Measurements from ENCODE around the gene TBC1D10B.
A peak's percentile ranks its signal among the peaks of the same experiment; 100 is the strongest.

The TBC1D10B gene, protein sequence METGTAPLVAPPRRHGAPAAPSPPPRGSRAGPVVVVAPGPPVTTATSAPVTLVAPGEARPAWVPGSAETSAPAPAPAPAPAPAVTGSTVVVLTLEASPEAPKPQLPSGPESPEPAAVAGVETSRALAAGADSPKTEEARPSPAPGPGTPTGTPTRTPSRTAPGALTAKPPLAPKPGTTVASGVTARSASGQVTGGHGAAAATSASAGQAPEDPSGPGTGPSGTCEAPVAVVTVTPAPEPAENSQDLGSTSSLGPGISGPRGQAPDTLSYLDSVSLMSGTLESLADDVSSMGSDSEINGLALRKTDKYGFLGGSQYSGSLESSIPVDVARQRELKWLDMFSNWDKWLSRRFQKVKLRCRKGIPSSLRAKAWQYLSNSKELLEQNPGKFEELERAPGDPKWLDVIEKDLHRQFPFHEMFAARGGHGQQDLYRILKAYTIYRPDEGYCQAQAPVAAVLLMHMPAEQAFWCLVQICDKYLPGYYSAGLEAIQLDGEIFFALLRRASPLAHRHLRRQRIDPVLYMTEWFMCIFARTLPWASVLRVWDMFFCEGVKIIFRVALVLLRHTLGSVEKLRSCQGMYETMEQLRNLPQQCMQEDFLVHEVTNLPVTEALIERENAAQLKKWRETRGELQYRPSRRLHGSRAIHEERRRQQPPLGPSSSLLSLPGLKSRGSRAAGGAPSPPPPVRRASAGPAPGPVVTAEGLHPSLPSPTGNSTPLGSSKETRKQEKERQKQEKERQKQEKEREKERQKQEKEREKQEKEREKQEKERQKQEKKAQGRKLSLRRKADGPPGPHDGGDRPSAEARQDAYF

DNA sequence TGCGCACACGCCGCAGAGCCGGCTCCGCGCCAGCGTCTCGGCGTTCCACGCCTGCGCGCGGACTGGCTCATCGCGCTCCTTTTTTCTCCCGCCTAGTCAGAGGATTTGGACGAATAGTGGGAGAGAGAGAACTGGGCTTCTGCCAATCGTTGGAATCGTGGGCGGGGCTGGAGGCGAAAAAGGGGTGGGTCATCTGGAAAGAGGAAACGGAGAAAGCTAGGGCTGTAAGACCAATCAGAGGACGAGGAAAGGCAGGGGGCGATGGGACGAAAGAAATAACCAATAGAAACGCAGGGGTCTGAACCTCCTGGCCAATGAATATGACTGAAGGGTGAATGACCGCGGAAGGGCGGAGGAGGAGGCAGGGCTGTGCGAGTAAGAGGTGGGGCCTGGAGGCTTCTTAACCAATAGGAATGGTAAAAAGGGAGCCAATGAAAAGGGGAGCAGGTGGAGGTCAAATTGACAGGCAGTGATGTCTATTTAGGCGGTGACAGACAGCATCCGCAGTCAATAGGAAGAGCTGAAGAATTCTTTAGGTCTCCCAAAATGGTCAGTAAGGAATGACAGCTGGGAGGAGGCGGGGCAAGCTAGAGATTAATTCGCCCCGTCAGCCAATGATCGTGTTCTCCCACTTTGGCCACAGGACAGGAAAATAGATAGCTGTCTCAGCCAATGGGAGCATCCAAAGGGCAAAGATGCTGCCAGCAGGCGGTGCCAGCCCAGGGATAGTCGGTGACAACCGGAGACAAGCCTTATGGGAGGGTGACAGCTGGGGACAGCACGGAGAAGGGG, at the start of gene TBC1D10B:
Gene TBC1D10B (minus strand): TSS at position 39 of the 792 bp plus-strand sequence. CDS start 311 bp downstream, outside the sequence.
- H3K4me3 ChIP-seq (ENCODE audit: low read depth, low read length) = peak within 1 kb of the TSS; percentile 50

DNA sequence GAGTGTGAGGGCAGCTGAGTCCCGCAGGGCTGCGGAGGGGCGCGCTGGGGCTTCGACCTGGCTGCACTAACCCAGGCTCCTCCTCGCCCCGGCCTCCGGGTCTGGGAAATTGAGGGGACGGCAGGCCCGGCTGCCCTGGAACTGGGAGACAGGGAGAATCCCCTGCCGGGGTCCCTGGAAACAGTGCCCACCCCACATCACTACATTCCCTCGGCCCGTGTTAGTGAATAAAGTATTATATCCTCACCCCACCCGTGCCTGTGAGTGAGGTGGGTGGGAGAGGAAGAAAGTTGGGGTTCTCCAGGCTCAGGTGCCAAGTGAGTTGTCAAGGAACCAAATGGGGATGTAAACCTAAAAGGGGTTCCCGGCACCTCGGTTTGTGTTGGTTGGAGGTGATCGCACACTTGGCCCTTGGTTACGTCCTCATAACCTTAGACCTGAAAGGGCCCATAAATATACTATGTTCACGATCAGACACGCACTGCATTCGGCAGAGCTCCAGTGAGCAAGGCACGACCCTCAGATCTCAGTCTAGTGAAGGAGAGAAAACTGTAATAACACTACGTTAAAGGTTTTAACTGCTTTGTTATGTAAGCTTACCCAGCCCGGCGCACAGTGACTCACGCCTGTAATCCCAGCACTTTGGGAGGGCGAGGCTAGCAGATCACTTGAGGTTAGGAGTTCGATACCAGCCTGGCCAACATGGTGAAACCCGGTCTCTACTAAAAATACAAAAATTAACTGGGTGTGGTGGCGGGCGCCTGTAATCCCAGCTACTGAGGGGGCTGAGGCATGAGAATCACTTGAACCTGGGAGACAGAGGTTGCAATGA, 48.3 kb upstream of the TBC1D10B start:
- peak overlapping the region; percentile 24 for H3K4me3 ChIP-seq (ENCODE audit: low read depth, low read length)

DNA sequence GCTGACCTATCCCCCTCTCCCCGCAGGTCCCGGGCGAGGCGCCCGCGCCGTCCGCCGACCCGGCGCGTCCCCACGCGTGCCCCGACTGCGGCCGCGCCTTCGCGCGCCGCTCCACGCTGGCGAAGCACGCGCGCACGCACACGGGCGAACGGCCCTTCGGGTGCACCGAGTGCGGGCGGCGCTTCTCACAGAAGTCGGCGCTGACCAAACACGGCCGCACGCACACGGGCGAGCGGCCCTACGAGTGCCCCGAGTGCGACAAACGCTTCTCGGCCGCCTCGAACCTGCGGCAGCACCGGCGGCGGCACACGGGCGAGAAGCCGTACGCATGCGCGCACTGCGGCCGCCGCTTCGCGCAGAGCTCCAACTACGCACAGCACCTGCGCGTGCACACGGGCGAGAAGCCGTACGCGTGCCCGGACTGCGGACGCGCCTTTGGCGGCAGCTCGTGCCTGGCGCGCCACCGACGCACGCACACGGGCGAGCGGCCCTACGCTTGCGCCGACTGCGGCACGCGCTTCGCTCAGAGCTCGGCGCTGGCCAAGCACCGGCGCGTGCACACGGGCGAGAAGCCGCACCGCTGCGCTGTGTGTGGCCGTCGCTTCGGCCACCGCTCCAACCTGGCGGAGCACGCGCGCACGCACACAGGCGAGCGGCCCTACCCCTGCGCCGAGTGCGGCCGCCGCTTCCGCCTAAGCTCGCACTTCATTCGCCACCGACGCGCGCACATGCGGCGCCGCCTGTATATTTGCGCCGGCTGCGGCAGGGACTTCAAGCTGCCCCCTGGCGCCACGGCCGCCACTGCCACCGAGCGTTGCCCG, 47.4 kb upstream of the TBC1D10B start:
- peak overlapping the region; percentile 45 for H3K4me3 ChIP-seq (ENCODE audit: low read depth, low read length)

DNA sequence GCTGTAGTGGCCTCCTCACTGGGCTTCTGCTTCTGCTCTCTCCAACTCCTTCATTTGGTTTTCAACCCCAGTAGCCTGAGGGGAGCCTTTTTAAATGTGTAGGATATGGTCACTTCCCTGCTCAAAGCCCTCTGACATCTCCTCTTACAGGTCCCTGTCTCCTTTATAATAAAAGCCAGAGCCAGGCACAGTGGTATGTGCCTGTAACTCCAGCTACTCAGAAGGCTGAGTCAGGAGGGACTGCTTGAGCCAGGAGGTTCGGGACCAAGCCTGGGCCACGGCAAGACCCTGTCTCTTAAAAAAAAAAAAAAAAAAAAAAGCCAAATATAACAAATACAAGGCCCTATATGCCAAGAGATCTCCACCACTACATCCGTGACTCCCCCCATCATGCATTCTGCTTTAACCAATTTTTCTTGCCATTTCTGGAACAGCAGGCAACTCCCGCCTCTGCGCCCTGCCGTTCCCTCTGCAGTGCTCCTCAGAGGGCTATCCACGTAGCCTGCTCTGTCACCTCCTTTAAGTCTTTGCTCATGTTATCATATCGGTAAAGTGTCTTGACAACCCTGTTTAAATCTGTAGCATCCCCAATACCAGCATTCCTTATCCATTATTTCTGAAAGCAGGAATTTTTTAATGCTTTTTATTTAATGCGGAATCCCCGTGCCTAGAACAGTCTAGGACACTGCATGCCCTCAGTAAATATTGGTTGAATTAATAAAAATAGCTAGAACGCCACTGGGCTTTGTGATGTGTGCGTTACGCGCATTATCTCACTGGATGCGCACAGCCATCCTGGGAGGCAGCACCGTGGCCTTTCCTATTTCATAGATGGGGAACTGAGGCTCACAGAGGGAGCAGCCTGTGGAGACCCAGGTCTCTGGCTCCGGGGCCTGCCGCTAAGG, 46.6 kb upstream of the TBC1D10B start:
- H3K4me3 ChIP-seq (ENCODE audit: low read depth, low read length) = peak overlapping the region; percentile 45

DNA sequence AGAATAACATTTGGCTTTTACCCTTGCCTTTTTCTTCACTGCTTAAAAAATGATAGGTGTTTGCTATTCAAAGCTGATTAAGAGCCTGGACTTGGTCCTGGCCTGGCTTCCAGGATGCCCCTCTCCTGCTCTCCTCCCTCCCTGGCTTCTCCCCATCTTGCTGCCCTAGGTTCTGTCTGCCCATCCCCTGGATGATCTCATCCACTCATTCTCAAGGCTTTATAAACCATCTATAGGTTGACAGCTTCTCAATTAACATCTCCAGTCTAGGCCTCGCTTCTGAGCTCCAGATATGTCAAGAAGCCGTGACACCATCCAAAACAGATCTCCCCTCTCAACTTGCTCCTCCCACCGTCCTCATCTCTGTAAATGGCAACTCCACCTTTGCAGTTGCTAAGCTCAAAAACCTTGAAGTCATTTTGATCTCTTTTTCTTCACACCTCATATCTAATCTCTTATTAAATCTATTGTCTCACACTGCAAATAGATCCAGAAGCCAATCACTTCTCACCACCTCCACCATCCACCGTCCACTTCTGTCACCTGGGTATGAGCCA, 45.8 kb upstream of the TBC1D10B start:
- H3K4me3 ChIP-seq (ENCODE audit: low read depth, low read length) = no peak overlapping the region

DNA sequence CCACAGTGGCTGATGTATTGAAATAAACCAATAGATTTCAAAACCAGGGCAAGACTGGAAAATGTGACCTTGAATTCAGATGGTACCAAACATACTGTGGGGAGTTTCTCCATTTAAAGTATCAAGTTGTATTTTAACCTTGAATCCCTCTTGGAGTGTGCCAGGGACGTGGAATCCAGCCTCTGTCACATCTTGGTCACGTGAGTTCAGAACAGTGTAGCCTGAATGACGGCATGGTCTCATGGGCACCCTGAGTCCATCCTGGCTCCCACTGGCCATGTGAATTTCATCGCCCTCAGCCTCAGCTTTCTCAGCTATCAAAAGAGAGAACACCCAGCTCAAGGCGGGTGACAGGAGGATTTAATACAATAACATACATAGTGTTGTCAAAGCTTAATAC, 43.9 kb upstream of the TBC1D10B start:
- no peak overlapping the region for H3K4me3 ChIP-seq (ENCODE audit: low read depth, low read length)

DNA sequence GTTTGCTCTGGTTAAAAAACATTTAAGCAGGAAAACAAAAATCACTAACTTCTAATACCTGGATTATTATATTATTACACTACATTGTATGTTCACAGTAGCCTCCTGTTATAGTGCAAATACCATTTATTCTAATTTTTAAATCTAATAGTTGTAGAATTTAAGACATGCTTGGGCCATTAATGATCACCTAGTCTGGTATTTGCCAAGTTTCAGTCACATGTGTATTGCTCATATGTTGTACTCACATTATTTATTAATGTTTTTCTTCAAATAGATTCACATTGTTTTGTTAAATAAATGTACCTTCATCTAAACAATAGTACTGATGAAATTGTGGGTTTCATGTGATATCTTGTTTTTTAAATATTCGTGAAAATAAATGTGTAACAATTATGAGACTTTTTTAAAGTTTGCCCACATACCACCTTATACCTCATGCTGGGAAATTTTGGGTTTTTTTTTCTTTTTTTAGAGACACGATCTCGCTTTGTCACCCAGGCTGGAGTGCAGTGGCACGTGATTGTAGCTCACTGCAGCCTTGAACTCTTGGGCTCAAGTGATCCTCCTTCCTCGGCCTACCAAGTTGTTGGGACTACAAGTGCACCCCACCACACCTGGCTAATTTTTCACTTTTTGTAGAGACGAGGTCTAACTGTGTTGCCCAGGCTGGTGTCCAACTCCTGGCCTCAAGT, 43.0 kb upstream of the TBC1D10B start:
- no peak overlapping the region for H3K4me3 ChIP-seq (ENCODE audit: low read depth, low read length)

DNA sequence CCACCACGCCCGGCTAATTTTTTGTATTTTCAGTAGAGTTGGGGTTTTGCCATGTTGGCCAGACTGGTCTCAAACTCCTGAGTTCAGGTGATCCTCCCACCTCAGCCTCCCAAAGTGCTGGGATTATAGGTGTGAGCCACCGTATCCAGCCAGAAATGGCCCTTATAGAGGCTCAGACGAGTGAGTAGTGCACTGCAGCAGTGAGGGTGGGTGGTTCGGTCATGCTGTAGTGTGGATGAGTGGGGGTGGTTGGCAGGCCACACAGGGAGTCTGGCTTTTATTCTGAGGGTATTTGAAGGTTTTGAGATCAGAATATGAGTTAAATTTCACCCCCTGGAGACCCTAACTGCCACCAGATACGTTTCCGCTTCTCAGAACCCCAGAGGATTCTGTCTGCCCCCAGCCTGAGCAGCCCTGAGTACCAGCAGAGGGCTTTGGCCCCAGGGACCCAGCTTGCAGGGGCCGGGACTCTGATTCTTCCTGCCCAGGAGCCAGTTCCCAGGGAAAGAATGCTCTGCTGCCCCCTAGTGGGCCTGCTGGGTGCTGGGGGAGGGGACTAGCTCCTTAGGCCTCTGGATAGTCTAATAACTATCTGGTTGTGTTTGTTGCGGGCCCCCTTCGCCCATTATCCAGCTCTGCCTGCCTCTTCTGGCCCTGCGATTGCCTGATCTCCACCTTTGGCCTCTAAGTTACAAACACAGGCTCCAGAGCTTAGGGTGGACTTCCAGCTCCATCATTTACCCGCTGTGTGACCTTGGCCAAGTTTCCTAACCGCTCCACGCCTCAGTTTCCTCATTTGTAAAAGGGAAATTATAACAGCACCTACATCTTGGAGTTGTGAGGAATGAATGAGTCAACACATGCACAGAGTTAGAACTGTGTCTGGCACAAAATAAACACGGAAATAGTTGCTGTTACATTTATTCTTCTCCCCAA, 39.1 kb upstream of the TBC1D10B start:
- no peak overlapping the region for H3K4me3 ChIP-seq (ENCODE audit: low read depth, low read length)

DNA sequence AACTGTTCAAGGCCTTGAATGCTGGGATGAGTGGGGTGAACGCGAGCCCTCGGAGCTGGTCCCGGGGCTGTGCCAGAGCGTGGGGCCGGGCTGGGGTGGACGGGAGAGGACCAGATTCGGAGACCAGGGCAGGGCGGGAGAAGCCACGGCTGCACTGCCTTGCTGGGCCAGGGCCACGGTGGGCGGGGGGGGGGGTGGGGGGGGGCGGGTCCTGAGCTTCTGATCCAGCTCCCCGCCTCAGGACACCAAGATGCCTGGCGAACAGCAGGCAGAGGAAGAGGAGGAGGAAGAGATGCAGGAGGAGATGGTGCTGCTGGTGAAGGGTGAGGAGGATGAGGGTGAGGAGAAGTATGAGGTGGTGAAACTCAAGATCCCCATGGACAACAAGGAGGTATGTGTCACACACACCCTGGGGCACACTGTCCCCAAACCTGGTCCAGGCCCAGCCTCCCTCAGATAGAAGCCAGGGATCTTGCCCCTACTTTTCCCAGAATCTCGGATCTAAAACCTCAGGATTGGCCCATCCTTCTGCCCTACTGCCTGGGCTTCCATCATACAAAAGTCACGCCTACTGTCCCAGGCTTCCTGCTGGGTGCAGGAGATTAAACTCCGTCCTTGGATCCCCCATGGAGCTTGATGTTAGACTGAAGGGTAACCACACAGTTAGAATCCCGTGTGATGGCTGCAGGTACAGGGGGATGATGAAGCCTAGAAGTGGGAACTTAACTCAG, 37.7 kb upstream of the TBC1D10B start:
- peak overlapping the region; percentile 66 for H3K4me3 ChIP-seq (ENCODE audit: low read depth, low read length)

DNA sequence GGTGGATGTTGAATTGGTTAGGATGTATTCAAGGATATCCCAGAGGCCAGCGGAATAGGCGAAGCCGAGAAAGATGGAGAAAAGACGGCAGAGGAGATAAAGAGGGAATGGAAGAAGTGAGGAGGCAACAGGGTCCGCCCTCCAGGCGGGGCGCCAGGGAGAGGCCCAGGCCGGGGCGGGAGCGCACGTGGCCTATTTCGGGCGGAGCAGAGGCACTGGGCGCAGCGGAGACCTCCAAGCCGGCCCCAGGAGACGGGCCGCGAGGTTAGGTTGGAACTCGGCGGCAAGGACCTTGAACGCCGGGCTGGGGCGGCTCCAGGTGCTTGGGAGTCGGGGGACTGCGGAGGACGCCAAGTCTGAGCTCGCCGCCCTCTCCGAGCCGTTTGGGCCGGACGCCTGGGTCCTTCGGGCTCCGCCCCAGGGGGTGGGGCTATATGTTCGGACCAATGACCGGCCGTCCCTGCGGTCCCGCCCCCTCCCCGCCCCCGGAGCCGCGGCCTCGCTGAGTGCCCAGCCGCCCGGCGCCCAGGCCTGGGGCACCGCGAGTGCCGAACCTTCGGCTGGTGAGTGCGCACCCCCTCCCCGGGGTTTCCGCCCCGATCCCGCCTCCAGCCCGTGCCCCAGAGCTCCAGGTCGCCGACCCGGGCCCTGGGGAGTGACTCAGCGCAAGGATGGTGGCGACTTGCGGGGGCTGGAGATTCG, 37.0 kb upstream of the TBC1D10B start, which contains the start of gene ZNF771:
Gene ZNF771 (plus strand): TSS at position 505 of the 702 bp plus-strand sequence. CDS start 448 bp downstream, outside the sequence.
- H3K4me3 ChIP-seq (ENCODE audit: low read depth, low read length) = peak within 1 kb of the TSS; percentile 66

DNA sequence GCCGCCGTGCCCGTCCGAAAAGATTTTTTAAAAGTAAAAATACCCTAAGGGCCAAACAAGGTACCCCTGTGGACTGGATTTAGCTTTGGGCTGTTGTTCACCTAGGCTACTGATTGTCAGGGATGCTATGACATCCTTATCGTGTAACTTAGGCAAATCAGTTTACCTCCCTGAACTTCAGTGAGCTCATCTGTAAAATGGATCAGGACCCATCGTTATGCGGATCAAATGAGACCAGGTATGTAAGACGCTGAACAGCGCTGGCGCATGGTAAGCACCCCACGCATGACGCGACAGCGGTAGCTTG, 36.5 kb upstream of the TBC1D10B start:
- peak overlapping the region; percentile 66 for H3K4me3 ChIP-seq (ENCODE audit: low read depth, low read length)

DNA sequence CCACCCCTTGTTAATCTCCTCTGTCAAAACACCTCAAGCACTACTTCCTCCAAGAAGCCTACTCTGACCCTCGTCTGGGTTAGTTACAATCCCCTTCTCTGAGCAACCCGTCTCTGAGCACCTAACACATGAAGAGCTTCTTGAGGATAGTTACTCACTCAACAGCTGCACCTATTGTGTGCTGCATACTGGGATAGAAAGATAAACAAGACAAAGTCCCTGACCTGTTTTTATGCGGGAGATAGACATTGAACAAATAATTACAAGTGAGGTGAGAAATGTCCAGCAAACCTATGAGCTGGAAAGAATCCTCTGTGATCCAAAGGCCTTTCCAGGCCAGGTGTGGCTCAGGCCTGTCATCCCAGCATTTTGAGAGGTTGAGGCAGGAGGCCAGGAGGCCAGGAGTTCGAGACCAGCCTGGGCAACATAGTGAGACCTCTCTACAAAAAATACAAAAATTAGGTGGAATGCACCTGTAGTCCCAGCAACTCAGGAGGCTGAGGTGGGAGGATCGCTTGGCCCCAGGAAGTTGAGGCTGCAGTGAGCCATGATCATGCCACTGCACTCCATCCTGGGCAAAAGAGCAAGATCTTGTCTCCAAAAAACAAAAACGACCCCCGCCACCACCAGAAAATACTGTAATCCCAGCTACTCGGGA, 31.6 kb upstream of the TBC1D10B start:
- H3K4me3 ChIP-seq (ENCODE audit: low read depth, low read length) = no peak overlapping the region

DNA sequence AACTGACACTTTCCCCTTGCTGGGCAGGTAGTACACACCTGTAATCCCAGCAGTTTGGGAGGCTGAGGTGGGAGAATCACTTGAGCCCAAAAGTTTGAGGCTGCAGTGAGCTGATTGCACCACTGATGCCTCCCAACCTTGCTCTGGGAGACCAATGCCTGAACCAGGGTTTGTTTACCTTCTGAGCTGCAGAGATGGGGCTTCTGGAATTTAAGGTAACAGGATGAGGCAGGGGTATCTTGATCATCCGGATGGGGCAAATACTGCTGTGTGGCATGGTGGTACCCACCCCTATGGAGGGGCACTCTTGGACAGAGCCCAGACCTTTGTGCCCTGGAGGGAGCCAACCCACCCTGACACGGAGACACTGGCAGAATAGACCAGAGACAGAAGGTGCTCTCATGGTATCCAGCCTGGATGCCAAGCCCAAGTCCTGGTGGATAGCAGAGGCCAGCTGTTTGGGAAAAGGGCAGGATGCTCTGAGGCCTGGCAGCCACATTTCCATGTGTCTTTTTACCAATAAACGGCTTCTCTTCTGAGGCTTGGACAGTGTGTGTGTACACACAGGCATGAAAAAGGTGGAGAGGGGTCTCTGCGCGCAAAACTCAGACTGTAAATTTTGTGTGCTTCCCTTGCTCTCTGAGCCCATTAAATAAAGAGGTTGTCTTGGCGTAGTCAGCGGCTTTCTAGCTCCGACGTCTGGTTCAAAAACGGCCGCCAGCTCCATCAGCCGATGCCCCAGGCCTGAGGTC, 29.3 kb upstream of the TBC1D10B start:
- peak overlapping the region; percentile 47 for H3K4me3 ChIP-seq (ENCODE audit: low read depth, low read length)
